PC-9 (cell line): Measurements from ENCODE around the gene PTPRD. TPM values are rescaled to one million over a fixed set of nuclear protein-coding genes. Genes with fewer than 3 reads are reported as not detected.

Source experiments
- BruUV-seq: library from RNA; stranded (reverse); fragments of 400-500 nt; replicated peaks from 2 replicates; lab custom pipeline; 2021; lab: Mats Ljungman, UMichigan
- CTCF ChIA-PET: fragments of 300-600 bp; sonication (Branson Sonifier 250); formaldehyde crosslinking; loops from one replicate; lab custom pipeline; 2022; ENCODE audit warnings: antibody characterized with exemption; lab: Charles Lee
- POLR2A ChIA-PET: fragments of 300-600 bp; sonication (Branson Sonifier 250); formaldehyde crosslinking; loops from one replicate; lab custom pipeline; 2022; ENCODE audit warnings: antibody characterized with exemption; ENCODE audit not compliant: unreplicated experiment; lab: Charles Lee
- DNase-seq, 2 experiments: peaks; one replicate each; pipeline versions ENCODE4 v3.0.0 to v3.0.0-alpha.2; 2015 to 2022; ENCODE audit warnings: mixed read lengths in 1 of 2
- H2AFZ ChIP-seq: fragments of 200-600 bp; sonication (generic); 2 replicates; pipeline ENCODE4 v1.8.1; 2017; ENCODE audit warnings: antibody characterized with exemption
- H3F3A ChIP-seq: fragments of 200-600 bp; sonication (generic); 2 replicates; pipeline ENCODE4 v1.8.1; 2017; ENCODE audit warnings: antibody characterized with exemption, mild to moderate bottlenecking, low read depth; ENCODE audit not compliant: insufficient read depth
- H3K27ac ChIP-seq: fragments of 200-600 bp; sonication (generic); 2 replicates; pipeline ENCODE4 v1.6.1; 2016; ENCODE audit warnings: mixed run types
- H3K27me3 ChIP-seq: fragments of 200-600 bp; sonication (generic); 2 replicates; pipeline ENCODE4 v1.6.1; 2016; ENCODE audit warnings: low read depth, mixed run types; ENCODE audit not compliant: insufficient read depth
- H3K36me3 ChIP-seq: fragments of 200-600 bp; sonication (generic); 2 replicates; pipeline ENCODE4 v1.6.1; 2016; ENCODE audit warnings: low read depth, mixed run types
- H3K4me1 ChIP-seq: fragments of 200-600 bp; sonication (generic); replicated peaks from 2 replicates; pipeline ENCODE4 v1.6.1; 2016; ENCODE audit warnings: mixed run types; ENCODE audit not compliant: insufficient read depth
- H3K4me2 ChIP-seq: fragments of 200-600 bp; sonication (generic); 2 replicates; pipeline ENCODE4 v1.6.1; 2017; ENCODE audit warnings: mixed run types
- H3K4me3 ChIP-seq: fragments of 200-600 bp; sonication (generic); 2 replicates; pipeline ENCODE4 v1.6.1; 2016; ENCODE audit warnings: mixed run types
- H3K79me2 ChIP-seq: fragments of 200-600 bp; sonication (generic); 2 replicates; pipeline ENCODE4 v1.6.1; 2017; ENCODE audit warnings: low read depth, mixed run types
- H3K9me2 ChIP-seq: fragments of 200-600 bp; sonication (generic); 2 replicates; pipeline ENCODE4 v1.8.1; 2017; ENCODE audit warnings: mild to moderate bottlenecking; ENCODE audit not compliant: insufficient read depth
- H3K9me3 ChIP-seq: fragments of 200-600 bp; sonication (generic); 2 replicates; pipeline ENCODE4 v1.8.1; 2016; ENCODE audit warnings: low read depth; ENCODE audit not compliant: insufficient read depth
- H4K20me1 ChIP-seq: fragments of 200-600 bp; sonication (generic); 2 replicates; pipeline ENCODE4 v1.8.1; 2017; ENCODE audit not compliant: insufficient read depth
- EZH2 ChIP-seq: fragments of 200-600 bp; sonication (generic); IDR thresholded peaks from 2 replicates; pipeline ENCODE4 v1.8.0; 2017; ENCODE audit warnings: antibody characterized with exemption, low read depth
- intact Hi-C: fragments of 100-400 bp; cut with micrococcal nuclease; formaldehyde crosslinking; loops from one replicate; pipeline ENCODE4 v1.10.0; 2022; ENCODE audit not compliant: unreplicated experiment
- total RNA-seq: library from RNA; stranded (reverse); gene quantifications from 2 replicates; pipeline ENCODE4 v1.2.3, GENCODE V29; 2021
- TF ChIP-seq, protein P1 (sequence below): fragments of 200-600 bp; sonication (generic); conservative IDR thresholded peaks from 2 replicates; pipeline ENCODE4 v1.6.1; 2017; ENCODE audit warnings: mixed run types, antibody characterized with exemption, mild to moderate bottlenecking, moderate library complexity

PTPRD gene
- total RNA-seq, 1 experiment from 2014 or later, result not detected

DNA sequence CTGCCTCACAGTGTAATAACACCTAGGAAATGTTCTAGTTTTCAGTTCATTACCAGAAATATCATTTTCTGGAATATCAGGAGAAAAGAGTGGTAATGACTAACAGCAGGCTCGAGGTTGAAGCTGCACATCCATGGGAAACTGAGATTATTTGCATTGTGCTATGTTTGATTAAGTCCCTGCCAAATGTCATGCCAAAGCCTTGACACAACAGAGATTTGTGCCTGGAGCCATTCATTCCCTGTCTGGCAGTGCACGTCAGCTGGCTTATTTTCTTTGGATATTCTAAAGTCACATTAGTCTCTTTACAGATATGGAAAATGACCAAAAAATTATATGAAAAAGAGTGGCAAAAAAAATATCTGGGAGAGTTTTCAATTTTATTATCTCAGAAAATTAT is 848.0 kb downstream of the PTPRD start:
- Histone ChIP-seq H3K27me3 (no peaks in the 10 kb centered on the region), H3K4me3 (no peak overlapping the region), H3K4me2 (no peak overlapping the region), H3F3A (no peaks in the 10 kb centered on the region), H3K4me1 (no peaks in the 10 kb centered on the region), H3K27ac (no peak overlapping the region), H3K9me2 (no peaks in the 10 kb centered on the region), H4K20me1 (no peaks in the 10 kb centered on the region), H3K9me3 (no peaks in the 10 kb centered on the region), H3K79me2 (no peaks in the 10 kb centered on the region), H2AFZ (no peak overlapping the region), H3K36me3 (no peaks in the 10 kb centered on the region)
- no peak for DNase-seq
- intact Hi-C loops, result no loop called here
- ChIA-PET POLR2A (no interaction called here), CTCF (no interaction called here)
- TF ChIP-seq, protein P1, sequence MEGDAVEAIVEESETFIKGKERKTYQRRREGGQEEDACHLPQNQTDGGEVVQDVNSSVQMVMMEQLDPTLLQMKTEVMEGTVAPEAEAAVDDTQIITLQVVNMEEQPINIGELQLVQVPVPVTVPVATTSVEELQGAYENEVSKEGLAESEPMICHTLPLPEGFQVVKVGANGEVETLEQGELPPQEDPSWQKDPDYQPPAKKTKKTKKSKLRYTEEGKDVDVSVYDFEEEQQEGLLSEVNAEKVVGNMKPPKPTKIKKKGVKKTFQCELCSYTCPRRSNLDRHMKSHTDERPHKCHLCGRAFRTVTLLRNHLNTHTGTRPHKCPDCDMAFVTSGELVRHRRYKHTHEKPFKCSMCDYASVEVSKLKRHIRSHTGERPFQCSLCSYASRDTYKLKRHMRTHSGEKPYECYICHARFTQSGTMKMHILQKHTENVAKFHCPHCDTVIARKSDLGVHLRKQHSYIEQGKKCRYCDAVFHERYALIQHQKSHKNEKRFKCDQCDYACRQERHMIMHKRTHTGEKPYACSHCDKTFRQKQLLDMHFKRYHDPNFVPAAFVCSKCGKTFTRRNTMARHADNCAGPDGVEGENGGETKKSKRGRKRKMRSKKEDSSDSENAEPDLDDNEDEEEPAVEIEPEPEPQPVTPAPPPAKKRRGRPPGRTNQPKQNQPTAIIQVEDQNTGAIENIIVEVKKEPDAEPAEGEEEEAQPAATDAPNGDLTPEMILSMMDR, result no peak
- no peak for TF ChIP-seq EZH2
- no TSS peak for BruUV-seq

DNA sequence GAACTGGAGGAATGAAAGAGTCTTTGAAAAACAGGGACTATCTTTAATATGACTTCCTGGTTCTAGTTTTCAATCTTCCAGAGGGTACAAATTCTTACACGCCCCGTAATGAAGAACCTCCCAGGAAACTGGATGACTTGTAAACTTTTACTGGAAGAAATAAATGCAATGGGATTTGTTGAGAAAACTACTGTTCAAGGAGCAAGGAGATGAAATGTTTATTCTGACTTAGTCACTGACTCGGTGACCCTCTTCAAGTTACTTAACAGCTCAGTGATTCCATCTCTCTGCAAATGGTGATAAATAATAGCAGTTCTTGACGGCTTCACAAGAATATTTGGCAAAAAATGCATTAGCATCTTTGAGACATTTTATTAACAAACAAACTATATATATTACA is 858.6 kb downstream of the PTPRD start:
- no peak overlapping the region for H3K4me3 ChIP-seq
- no peak overlapping the region for H3K27ac ChIP-seq
- H3K4me2 ChIP-seq, result no peak overlapping the region
- H4K20me1 ChIP-seq, result no peaks in the 10 kb centered on the region
- no peaks in the 10 kb centered on the region for H3K9me3 ChIP-seq
- H3F3A ChIP-seq, result no peaks in the 10 kb centered on the region
- H3K4me1 ChIP-seq, result no peaks in the 10 kb centered on the region
- no peaks in the 10 kb centered on the region for H3K27me3 ChIP-seq
- H2AFZ ChIP-seq, result no peak overlapping the region
- POLR2A ChIA-PET, result no interaction called here
- no peaks in the 10 kb centered on the region for H3K9me2 ChIP-seq
- BruUV-seq, result no TSS peak
- no peaks in the 10 kb centered on the region for H3K79me2 ChIP-seq
- CTCF ChIA-PET, result no interaction called here
- DNase-seq, result no peak
- TF ChIP-seq, protein P1, result no peak
- no peak for TF ChIP-seq EZH2
- H3K36me3 ChIP-seq, result no peaks in the 10 kb centered on the region
- intact Hi-C loops, result no loop called here

DNA sequence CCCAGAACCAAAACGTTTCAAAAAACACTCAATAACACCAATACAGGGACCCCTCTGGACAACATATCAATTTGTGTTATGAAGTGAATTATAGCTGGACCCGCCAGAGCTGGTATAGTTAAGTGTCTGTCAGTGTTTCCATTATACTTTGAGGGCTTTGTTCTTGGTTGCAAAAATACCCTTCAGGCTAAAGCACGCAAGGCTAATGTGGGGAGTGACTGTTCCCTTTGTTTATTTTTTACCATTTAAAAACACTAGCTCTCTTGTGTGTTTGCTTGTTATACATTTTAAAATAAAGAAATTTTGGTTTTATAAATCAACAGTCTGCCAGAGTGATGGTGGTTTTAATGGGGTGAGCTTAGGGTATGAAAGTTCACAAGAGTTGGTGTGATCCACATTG is 859.5 kb downstream of the PTPRD start:
- ChIA-PET CTCF (no interaction called here), POLR2A (no interaction called here)
- no peaks in the 10 kb centered on the region for H3K36me3 ChIP-seq
- no peaks in the 10 kb centered on the region for H4K20me1 ChIP-seq
- BruUV-seq, result no TSS peak
- intact Hi-C loops, result no loop called here
- no peaks in the 10 kb centered on the region for H3K9me3 ChIP-seq
- H3K27ac ChIP-seq, result no peak overlapping the region
- H3K9me2 ChIP-seq, result no peaks in the 10 kb centered on the region
- H3K4me1 ChIP-seq, result no peaks in the 10 kb centered on the region
- no peak for DNase-seq
- no peaks in the 10 kb centered on the region for H3F3A ChIP-seq
- H3K79me2 ChIP-seq, result no peaks in the 10 kb centered on the region
- TF ChIP-seq EZH2, result no peak
- H3K4me3 ChIP-seq, result no peak overlapping the region
- H3K4me2 ChIP-seq, result no peak overlapping the region
- H2AFZ ChIP-seq, result no peak overlapping the region
- no peaks in the 10 kb centered on the region for H3K27me3 ChIP-seq

DNA sequence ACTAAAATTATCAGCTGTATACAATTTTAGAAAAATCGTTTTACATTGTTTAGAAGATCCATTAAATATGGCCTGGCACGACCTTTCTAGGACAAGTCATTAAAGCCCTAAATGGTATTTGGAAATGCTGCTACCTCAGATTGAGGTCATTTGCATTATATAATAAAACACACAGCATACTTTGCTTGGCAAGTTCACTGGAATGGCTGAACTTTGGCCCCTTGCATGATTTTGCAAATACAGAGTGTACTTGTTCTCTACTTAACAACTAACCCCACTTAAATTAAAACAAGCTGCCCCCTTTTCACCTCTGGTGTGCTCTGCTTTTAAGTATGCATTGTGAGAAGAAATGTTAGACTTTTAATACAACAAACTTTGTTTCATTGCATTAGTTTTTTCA is 860.1 kb downstream of the PTPRD start:
- no peak overlapping the region for H2AFZ ChIP-seq
- no peaks in the 10 kb centered on the region for H3K4me1 ChIP-seq
- H3K27ac ChIP-seq, result no peak overlapping the region
- no peaks in the 10 kb centered on the region for H3K79me2 ChIP-seq
- intact Hi-C loops, result no loop called here
- no peaks in the 10 kb centered on the region for H3F3A ChIP-seq
- H3K9me3 ChIP-seq, result no peaks in the 10 kb centered on the region
- no peaks in the 10 kb centered on the region for H3K27me3 ChIP-seq
- no peak overlapping the region for H3K4me3 ChIP-seq
- TF ChIP-seq EZH2, result no peak
- TF ChIP-seq, protein P1, result no peak
- no peaks in the 10 kb centered on the region for H4K20me1 ChIP-seq
- ChIA-PET POLR2A (no interaction called here), CTCF (no interaction called here)
- no TSS peak for BruUV-seq
- H3K4me2 ChIP-seq, result no peak overlapping the region
- no peaks in the 10 kb centered on the region for H3K36me3 ChIP-seq
- no peak for DNase-seq
- no peaks in the 10 kb centered on the region for H3K9me2 ChIP-seq
